Measurements from ENCODE around the gene MAP4K4.

DNA sequence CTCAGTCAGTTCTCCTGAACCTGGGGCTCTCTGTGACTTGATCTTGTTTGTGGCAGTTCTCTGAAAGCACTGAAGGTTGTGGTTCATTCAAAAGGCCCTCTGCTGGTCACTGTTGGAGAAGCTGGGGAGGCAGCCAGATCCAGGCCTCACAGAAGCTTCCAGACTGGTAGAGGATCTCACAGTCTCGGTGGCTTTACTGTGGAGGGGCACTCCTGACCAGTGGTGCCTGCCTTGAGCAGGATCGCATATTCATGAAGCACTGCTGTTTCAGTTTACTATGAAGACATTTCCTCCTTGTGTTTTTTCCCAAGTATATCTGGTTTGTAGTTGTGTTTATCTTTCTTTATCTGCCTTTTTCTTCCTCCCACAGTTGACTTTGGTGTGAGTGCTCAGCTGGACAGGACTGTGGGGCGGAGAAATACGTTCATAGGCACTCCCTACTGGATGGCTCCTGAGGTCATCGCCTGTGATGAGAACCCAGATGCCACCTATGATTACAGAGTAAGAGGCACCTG is 133.9 kb downstream of the MAP4K4 start:
- TF ChIP-seq, protein P1, sequence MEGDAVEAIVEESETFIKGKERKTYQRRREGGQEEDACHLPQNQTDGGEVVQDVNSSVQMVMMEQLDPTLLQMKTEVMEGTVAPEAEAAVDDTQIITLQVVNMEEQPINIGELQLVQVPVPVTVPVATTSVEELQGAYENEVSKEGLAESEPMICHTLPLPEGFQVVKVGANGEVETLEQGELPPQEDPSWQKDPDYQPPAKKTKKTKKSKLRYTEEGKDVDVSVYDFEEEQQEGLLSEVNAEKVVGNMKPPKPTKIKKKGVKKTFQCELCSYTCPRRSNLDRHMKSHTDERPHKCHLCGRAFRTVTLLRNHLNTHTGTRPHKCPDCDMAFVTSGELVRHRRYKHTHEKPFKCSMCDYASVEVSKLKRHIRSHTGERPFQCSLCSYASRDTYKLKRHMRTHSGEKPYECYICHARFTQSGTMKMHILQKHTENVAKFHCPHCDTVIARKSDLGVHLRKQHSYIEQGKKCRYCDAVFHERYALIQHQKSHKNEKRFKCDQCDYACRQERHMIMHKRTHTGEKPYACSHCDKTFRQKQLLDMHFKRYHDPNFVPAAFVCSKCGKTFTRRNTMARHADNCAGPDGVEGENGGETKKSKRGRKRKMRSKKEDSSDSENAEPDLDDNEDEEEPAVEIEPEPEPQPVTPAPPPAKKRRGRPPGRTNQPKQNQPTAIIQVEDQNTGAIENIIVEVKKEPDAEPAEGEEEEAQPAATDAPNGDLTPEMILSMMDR (conservative IDR thresholded peaks at IDR 0.05; ENCODE audit: low read depth, low read length) = peak; percentile 84
- TF ChIP-seq EZH2phosphoT487 (IDR thresholded peaks at IDR 0.05; ENCODE audit: borderline replicate concordance, low read length) = no peak
- TF ChIP-seq EZH2 (IDR thresholded peaks at IDR 0.05; ENCODE audit: low read length, unreplicated experiment) = no peak

Measured in PC-3 (cell line).